HG03378 (cell line): ENCODE data around the gene DTNBP1.

Experiments
- ATAC-seq: cut with Tn5 transposase; IDR thresholded peaks from one replicate; pipeline ENCODE4 v1.9.1; 2021; ENCODE audit warnings: mild to moderate bottlenecking, moderate library complexity; ENCODE audit not compliant: unreplicated experiment

Gene DTNBP1

GRCh38 chr6:15489261-15489962 is 173.4 kb downstream of the DTNBP1 start:
- ATAC-seq = no peak

- ATAC-seq = no peak
These were observed 175.6 kb downstream of the DTNBP1 start for GRCh38 chr6:15487262-15487661.

DNA sequence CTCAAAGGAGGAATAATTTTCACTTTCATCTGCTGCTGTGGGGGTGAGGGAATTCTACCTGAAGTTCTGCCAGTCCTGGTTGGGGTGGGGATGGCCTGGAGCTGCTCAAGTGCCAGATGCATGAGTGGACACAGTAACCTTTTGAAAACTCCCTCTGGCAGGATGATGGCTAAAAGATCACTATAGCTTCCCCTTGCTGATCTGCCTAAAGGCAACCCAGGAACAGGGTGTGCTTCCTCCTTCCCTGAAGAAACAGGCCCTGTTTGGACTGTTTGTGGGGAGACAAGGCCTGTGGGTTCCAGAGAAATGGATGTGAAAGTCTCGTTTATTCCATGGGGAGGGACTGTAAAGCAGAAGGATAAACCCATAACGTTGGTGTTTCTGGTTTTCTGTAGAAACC is 176.9 kb downstream of the DTNBP1 start:
- ATAC-seq = no peak

GRCh38 chr6:15484821-15485220 is 178.0 kb downstream of the DTNBP1 start:
- no peak for ATAC-seq

- no peak for ATAC-seq
These were observed 178.7 kb downstream of the DTNBP1 start for GRCh38 chr6:15484140-15484539.

DNA sequence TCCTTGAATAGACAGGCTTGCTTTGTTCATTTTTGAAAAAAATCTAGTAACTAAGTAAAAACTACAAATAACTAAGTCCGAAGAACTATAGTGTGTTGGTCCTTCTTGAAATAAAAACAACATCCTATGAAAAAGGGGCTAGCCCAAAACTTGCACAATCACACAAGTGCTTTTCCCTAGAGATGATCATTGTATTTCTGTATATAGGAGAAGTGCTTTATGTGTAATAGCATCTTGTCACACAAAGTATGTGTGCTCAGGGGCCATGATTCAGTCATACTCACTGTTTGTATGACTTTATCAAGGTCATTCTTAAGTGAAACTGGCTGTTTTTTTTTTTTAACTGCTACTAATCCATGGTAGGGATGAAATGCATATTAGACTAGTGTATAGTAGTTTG is 179.8 kb downstream of the DTNBP1 start:
- ATAC-seq = no peak

DNA sequence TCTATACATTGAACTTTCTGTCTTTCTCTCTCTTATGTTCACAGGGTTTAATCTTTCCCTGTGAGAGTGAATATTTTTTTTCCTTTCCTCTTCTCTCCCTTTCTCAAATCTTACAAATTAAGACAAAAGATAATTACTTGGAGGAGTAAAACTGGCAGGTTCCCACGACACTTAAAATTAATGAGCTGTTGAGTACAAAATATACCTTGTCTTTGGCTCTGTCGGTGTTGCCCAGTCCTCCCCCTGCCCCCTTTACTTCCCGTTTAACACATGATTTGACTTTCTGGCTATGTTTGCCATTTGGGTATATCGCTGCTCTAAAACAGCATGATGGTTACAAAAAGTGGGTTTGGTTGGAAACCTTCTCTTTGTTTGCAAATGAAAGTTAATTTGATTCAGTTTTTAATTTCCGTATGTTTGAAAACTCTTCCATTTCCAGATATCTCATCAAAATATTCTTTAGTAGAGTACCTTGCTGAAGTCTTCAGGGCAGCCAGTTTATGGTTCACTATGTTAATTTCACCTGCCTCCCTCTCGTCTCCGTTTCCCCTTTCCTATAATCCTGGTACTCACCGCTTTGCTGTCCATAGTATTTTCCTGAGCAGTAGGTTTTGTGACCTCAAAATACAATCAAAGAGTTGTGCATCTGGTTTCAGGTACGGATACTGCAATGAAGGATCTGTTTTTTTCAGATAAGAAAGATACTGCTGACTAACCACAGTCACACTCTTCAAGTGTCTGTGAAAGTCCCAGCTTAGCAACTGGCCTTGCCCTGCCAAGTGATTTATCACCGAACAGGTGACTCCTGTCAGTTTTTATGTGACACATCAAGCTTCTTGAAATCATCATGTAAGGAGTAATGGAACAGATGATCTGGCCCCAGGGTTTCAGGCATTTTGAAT is 181.2 kb downstream of the DTNBP1 start:
- ATAC-seq = no peak

DNA sequence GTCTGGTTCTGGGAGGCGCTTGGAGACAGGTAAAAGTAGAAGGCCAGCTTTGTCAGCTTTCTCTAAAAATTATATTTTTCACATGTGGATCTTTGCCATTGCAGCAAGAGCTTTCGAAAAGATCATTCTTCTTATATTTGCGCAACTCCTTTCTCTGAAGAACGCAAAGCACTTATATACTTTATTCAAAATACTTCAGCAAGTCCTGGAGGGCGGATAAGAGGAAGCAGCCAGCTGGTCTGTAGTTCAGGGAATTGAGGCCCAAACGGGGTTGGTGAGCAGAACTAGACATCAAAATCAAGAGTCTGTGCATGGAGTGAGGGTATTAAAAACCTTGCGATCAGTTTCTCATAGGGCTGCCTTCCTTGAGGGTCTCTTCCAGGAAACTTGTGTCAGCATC is 182.3 kb downstream of the DTNBP1 start:
- no peak for ATAC-seq

DNA sequence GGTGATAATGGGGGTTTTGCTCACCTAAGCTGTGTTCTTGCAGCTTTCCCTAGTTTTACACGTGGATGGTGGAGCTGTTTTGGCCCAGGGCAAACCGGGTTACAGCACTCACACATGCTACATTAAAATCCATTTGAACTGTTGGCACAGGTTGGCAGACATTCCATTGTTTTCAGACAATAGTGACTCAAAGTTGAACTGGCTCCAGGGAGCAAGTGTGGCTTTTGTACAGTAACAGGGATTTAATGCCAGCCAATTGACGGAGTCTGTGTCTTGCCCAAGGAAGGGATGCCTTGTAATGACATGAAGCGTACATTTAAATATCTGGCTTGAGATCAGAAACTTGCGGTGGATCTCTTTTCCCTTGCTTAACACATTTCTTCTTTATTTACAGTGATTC is 183.1 kb downstream of the DTNBP1 start:
- ATAC-seq = no peak

GRCh38 chr6:15477746-15478145 is 185.1 kb downstream of the DTNBP1 start:
- ATAC-seq = no peak

GRCh38 chr6:15476631-15477380 is 186.0 kb downstream of the DTNBP1 start:
- no peak for ATAC-seq

DNA sequence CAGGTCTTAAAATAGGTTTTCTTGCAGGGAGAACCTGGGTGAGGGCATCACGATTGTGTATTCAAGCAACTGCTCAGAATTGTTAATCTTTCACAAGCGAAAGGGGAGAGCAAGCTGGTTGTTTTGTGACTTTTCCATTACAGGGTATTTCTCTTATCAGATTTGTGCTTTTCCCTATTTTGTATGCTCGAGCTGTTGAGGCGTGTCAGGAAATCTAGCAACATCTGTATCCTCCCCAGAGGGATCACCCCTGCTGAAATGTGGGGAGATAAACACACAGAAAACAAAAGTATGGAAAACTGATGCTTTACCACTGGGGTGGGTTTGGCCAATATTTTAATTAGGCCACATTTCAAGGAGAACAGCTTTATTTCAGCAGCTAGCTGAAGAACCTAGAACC is 187.0 kb downstream of the DTNBP1 start:
- no peak for ATAC-seq

GRCh38 chr6:15475261-15475660 is 187.6 kb downstream of the DTNBP1 start:
- no peak for ATAC-seq

GRCh38 chr6:15474196-15474595 is 188.6 kb downstream of the DTNBP1 start:
- no peak for ATAC-seq

DNA sequence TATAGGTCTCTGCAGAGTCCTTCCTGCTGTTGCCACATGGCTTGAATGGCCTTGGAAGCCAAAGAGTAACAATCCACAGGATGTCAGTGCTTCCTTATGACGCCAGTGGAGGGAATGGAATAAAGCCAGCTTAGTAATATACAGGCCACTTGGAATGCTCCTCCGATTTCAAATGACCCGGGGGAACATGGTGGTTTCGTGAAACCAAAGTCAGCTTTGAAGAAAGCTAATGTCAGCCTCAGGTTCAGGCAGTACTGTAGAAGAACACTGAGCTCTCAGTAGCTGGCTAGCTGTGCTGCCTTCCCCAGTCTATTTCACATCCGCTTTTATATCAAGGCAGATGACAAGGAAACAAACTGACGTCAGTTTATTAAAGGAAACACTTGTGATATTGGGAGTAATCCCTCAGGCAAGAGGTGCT is 189.1 kb downstream of the DTNBP1 start:
- no peak for ATAC-seq

DNA sequence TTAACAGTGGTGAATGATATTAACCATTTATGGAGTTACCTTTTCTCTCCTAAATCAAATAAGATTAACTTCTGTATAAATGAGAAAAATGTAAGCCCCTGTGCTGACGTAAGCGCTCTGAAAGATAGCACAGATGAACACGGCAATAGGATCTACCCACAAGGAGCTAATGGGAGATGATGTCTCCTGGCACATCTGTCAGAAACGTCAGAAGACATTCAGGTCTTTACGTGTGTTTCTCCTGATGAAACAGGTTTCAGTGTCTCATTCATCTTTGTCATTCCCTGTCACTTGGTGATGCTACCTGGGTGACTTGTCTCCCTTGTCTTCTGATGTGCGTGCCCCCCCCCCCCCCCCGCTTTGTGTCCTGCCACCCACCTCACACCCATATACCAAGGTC is 189.7 kb downstream of the DTNBP1 start:
- no peak for ATAC-seq
